GM15510 (cell line): Measurements from ENCODE around the gene CFAP65.

ENCODE experiments used
- POLR2A ChIP-seq: IDR thresholded peaks from 3 replicates; pipeline ENCODE4 v1.6.1; 2011; ENCODE audit warnings: borderline replicate concordance; ENCODE audit not compliant: insufficient read length; ENCODE audit errors: extremely low read depth

Gene CFAP65

DNA sequence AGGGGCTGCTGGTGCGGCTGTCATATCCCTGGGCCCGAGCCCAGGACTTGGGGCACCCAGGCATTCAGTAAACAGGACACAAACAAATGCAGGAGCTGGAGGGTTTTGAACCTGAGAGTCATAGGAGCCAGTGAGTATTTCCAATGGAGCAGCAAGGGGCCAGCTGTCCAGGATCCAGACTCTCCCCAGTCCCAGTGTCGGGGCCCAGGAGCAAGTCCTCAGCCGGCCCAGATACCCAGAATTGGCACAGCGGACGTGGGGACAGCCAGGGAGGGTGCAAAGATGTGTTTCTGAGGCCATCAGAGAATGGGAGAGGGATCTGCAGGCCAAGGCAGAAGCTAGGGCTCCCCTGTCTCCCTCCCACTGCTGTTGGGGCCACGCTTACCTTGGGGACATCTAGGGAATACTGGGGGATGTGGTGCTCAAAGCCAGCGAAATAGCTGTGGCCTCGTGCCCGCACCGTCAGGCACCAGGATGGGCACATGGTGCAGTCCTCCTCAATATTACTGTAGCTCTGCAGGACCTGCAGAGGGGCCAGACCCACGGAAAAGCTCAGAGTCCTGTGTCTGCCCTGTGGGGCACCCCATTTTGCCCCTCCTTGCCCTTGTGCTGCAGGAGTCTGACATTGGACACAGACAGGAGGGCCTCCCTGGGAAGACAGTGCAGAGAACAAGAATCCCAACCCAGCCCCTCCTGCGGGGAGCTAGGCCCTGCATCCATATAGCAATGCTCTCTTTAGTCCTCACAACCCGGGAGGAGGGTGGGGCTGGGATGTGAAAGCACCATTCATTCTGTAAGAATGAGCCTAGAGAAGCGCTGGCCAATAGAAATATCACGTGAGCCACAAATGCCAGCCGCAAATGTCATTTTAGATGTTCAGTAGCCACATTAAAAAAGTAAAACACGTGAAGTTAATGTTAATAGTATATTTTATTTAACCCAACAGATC lies 15.4 kb downstream of the CFAP65 start:
- no peak for TF ChIP-seq POLR2A

- TF ChIP-seq POLR2A, result no peak
Measured at GRCh38 chr2:219024059-219024458, 17.3 kb downstream of the CFAP65 start.

- TF ChIP-seq POLR2A, result no peak
Measured at GRCh38 chr2:219023045-219023605, 18.2 kb downstream of the CFAP65 start.

- no peak for TF ChIP-seq POLR2A
Measured at GRCh38 chr2:219022616-219023015, 18.7 kb downstream of the CFAP65 start.

- no peak for TF ChIP-seq POLR2A
Measured at GRCh38 chr2:219022041-219022440, 19.3 kb downstream of the CFAP65 start.

DNA sequence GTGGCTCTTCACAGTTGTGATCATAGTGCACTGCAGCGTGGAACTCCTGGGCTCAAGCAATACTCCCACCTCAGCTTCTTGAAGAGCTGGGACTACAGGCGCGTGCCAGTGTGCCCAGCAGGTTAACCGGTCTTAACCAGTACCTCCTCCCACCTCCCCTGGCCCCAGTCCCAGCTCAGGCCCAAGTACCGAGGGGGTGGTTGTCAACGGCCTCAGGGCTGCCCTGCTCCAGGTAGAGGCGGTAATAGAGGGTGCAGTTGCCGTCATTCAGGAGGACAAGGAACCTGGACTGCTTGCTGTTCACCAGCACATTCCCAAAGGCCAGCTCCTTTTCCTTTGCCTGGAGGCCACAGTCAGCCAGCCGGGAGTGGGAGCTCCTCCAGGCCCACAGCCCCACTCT lies 19.7 kb downstream of the CFAP65 start:
- no peak for TF ChIP-seq POLR2A

DNA sequence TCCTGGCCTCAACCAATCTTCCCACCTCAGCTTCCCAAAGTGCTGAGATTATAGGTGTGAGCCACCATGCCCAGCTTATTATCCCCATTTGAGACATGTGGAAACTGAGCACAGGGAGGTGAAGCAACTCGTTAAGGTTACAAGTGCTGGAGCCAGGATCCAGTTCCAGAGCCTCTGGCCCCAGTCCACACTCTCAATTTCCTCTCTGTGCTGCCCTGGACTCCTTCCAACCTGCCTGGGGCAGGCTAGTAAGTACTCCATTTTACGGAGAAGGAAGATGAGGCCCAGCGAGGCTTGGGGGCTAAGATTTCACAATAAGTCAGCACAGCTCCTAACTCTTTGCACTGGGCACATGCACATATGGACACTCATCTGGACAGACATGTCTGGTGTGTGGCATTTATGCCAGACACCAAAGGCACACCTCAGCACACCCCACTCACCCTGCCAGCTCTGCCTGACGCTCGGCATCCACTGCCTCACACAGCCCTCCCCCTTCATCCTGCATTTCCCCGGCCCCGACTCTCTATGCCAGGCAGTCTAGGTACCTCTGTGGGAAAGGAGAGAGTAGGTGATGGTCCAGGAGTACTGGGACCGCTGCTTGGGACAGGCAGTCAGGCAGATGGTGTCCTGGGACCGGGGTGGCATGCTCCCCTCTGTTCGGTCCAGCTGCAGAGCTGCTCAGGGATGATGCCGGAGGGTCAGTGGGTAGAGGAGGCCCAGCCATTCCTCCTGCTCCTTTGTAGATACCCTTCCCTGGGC lies 20.5 kb downstream of the CFAP65 start:
- no peak for TF ChIP-seq POLR2A

DNA sequence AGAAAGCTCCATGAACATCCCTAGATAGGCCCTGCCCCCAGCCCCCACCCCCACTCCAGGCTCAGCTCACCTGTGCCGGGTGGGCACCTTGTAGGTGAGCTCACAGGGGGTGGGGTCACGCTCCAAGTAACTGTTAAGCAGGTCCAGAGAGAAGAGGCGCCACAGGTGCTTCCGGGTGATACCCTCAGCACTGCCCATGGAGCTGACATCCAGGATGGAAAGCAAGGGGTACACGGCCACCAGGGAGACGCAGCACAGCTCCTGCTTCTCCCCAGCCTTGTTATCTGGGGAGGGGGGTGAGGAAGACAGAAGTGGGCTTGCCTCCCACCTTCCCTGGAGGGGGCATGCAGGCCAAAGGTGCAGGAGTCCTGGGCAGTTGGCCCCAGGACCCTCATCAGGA lies 21.9 kb downstream of the CFAP65 start:
- no peak for TF ChIP-seq POLR2A

DNA sequence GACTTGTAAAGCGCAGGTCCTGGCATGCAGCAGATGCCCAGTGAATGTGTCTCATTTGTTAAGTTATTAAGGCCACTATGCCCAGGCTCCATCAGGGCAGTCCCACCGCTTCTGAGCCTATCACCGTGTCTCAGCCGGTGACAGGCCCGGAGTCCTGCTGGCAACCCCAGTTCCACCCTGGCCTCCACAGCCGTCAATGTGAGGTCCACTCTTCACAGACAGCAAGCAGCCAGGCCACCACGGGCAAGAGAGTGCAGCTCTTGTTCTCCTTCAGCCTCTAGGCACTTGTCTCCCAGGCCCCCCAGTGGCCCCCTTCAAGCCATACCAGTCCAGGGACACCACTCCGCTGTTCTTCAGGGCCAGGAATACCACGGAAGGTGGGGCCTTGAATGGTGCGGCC lies 22.6 kb downstream of the CFAP65 start:
- TF ChIP-seq POLR2A, result no peak

DNA sequence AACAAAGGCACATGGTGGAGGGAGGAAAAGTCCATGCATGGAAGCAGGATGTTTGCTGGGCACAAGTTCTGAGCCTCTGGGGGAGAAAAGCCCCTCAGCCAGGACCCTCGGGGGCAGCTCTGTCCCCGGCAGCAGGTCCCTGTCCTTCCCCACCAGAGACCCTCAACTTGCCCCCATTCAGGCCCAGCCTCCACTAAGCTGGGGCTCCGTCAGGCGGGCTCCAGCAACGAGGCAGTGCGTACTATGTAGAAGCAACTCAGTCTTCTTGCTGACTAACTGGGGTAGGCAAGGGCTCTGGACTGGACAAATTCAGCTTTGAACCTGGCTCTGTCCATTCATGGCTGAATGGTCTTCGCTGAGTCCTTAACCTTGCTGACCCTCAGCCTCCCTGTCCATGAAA lies 23.0 kb downstream of the CFAP65 start:
- TF ChIP-seq POLR2A, result no peak

- TF ChIP-seq POLR2A, result no peak
Measured at GRCh38 chr2:219017201-219017931, 23.9 kb downstream of the CFAP65 start.

GRCh38 chr2:219016721-219017120 lies 24.6 kb downstream of the CFAP65 start:
- no peak for TF ChIP-seq POLR2A

- TF ChIP-seq POLR2A, result no peak
Measured at GRCh38 chr2:219010873-219011272, 30.4 kb downstream of the CFAP65 start.

DNA sequence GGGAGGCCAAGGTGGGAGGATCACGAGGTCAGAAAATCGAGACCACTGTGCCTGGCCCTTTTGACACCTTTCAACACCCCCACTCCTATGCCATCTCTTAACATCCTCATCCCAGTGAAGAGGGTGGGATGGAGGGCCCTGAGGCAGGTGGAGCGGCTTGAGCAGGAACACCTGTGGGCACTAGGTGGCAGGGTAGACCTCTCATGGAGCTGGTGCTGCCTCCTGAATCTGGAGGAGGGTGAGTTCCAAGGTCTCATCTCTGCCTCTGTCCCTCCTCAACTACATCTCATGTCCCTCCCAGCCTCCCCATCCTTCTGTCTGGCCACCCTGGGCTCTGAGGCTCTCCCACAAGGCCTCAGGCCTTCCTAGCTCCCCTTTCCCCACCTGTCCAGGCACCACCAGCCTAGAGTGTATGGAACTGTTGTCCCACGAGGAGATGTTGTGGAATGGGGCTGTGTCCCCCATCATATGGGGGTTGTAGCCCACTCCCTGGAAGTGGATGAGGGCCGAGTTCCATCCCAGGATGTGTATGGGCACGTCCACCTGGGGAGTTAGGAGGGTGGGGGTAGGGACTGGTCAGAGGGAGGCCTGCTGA lies 31.1 kb downstream of the CFAP65 start:
- TF ChIP-seq POLR2A, result no peak
